Measurements from ENCODE around the gene CELF4.

Gene CELF4

GRCh38 chr18:37389684-37390368 is 175.8 kb downstream of the CELF4 start:
- H3K4me3 ChIP-seq = no peak overlapping the region
- no peak for DNase-seq (ENCODE audit: low spot score)
- no peak overlapping the region for H3K27ac ChIP-seq
- TF ChIP-seq CTCF (IDR thresholded peaks at IDR 0.05) = no peak

- Histone ChIP-seq H3K27ac (no peak overlapping the region), H3K4me3 (no peak overlapping the region)
- no peak for TF ChIP-seq CTCF (IDR thresholded peaks at IDR 0.05)
- DNase-seq (ENCODE audit: low spot score) = no peak
These were observed 176.6 kb downstream of the CELF4 start for GRCh38 chr18:37389041-37389440.

- no peak for TF ChIP-seq CTCF (IDR thresholded peaks at IDR 0.05)
- Histone ChIP-seq H3K4me3 (no peak overlapping the region), H3K27ac (no peak overlapping the region)
- DNase-seq (ENCODE audit: low spot score) = no peak
These were observed 177.2 kb downstream of the CELF4 start for GRCh38 chr18:37388413-37388812.

- no peak for DNase-seq (ENCODE audit: low spot score)
- TF ChIP-seq CTCF (IDR thresholded peaks at IDR 0.05) = peak; percentile 50
- H3K27ac ChIP-seq = no peak overlapping the region
- H3K4me3 ChIP-seq = no peak overlapping the region
These were observed 179.5 kb downstream of the CELF4 start for GRCh38 chr18:37385846-37386778.

- no peak for TF ChIP-seq CTCF (IDR thresholded peaks at IDR 0.05)
- no peak for DNase-seq (ENCODE audit: low spot score)
- no peak overlapping the region for H3K4me3 ChIP-seq
- no peak overlapping the region for H3K27ac ChIP-seq
These were observed 181.6 kb downstream of the CELF4 start for GRCh38 chr18:37383846-37384595.

- no peak overlapping the region for H3K27ac ChIP-seq
- no peak overlapping the region for H3K4me3 ChIP-seq
- TF ChIP-seq CTCF (IDR thresholded peaks at IDR 0.05) = no peak
- no peak for DNase-seq (ENCODE audit: low spot score)
These were observed 182.4 kb downstream of the CELF4 start for GRCh38 chr18:37383036-37383785.

All from coronary artery (tissue), 2 donors.